ENCODE data around the gene UFC1.

UFC1 gene

DNA sequence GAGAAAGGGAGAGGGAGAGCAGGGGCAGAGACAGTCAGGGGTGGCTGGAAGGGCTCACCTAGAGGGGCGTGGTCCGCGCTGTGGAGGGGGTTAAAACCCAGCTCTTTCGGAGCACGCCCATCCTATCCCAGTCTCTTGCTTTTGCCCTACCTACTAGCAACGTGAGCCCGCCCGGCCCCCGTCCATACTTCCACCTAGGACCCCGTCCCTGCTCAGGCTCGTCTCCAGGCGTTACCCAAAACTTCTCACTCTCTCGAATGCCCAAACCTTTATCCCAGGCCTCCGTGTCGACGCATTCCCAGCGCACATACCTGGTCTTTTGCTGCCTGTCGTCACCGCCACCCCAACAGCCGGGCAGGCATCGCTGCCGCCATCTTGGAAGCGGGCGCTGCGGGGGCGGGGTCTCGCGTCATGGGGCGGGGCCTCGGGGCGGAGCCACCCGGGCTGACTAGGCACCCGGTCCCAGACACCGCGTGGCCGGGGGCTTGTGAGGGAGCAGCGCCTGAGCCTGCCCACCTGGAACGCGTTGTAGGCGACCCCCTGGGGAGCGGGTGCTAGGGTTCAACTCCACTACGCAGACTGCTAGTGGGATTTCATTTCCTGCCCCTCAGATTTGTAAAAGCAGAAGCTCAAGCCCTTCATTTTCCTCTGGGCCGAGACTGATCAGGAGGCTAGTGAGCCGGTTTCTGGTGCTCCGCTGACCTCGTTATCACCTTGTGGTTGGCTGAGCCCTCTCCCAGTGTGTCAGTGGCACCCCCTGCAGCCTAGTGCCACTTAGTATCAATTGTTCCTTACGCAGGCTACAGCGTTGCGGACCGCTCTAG, 23.5 kb downstream of the UFC1 start, which contains the start of gene B4GALT3:
TSS of gene B4GALT3 (minus strand) at position 396 of the 824 bp plus-strand sequence. CDS start 1,447 bp downstream, outside the sequence.
- no peaks in the 10 kb centered on the region for H3K9me3 Mint-ChIP-seq
- H3K27me3 Mint-ChIP-seq, result no peaks in the 10 kb centered on the region
- peak; percentile 84 for ATAC-seq (replicated peaks; ENCODE audit: extremely low read depth, poor library complexity, severe bottlenecking)
- peak; percentile 88 to 95 for DNase-seq (ENCODE audit: low spot score in 2 of 2)
- H3K4me1 Mint-ChIP-seq, result peaks cover 82% of the 10 kb centered on the region
- peaks cover 42% of the 10 kb centered on the region for H3K36me3 Mint-ChIP-seq (ENCODE audit: insufficient read depth)
- peak within 1 kb of the TSS; percentile 97 for H3K4me3 Mint-ChIP-seq
- H3K27ac Mint-ChIP-seq (ENCODE audit: low read depth), result peak within 1 kb of the TSS; percentile 97

DNA sequence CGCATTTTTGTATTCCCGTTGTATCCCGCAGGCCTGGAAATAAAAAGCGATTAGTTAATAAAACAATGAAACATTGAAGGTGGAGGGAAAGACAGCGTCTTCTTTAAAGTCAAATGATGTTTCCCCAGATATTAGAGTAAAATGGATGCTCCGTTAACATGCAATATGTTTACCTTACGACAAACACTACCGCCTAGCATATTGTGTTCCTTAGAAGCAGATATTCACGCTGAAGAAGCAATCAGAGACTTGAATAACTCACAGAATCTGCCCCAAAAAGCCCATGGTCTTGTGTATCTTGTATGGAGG, 24.1 kb downstream of the UFC1 start:
- H3K27me3 Mint-ChIP-seq, result no peaks in the 10 kb centered on the region
- H3K4me3 Mint-ChIP-seq, result peak overlapping the region; percentile 97
- ATAC-seq (replicated peaks; ENCODE audit: extremely low read depth, poor library complexity, severe bottlenecking) (no peak), DNase-seq (ENCODE audit: low spot score in 2 of 2) (no peak)
- H3K36me3 Mint-ChIP-seq (ENCODE audit: insufficient read depth), result peaks cover 37% of the 10 kb centered on the region
- peak overlapping the region; percentile 97 for H3K27ac Mint-ChIP-seq (ENCODE audit: low read depth)
- no peaks in the 10 kb centered on the region for H3K9me3 Mint-ChIP-seq
- H3K4me1 Mint-ChIP-seq, result peaks cover 80% of the 10 kb centered on the region

DNA sequence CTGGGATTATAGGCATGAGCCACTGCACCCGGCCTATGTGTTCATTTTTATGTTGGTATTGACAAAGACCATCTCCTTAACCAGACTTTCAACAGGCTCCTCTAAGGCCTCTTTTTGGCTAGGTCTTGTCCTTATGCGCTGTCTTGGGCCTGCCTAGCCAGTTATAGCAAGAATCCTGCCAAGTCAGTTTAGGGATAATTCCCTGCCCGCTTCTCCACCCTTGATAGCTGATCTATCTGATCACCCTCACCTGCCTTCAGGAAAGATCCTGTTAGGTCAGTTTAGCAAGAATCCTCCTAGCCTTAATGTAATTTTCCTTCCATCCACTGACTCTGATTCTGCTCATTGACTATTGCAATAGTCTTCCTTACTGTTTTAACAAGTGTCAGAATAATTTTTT, 25.9 kb downstream of the UFC1 start:
- H3K36me3 Mint-ChIP-seq (ENCODE audit: insufficient read depth), result peaks cover 25% of the 10 kb centered on the region
- peaks cover 82% of the 10 kb centered on the region for H3K4me1 Mint-ChIP-seq
- H3K27ac Mint-ChIP-seq (ENCODE audit: low read depth), result peak overlapping the region; percentile 95
- H3K4me3 Mint-ChIP-seq, result no peak overlapping the region
- ATAC-seq (replicated peaks; ENCODE audit: extremely low read depth, poor library complexity, severe bottlenecking) (no peak), DNase-seq (ENCODE audit: low spot score in 2 of 2) (no peak)
- no peaks in the 10 kb centered on the region for H3K27me3 Mint-ChIP-seq
- H3K9me3 Mint-ChIP-seq, result no peaks in the 10 kb centered on the region

DNA sequence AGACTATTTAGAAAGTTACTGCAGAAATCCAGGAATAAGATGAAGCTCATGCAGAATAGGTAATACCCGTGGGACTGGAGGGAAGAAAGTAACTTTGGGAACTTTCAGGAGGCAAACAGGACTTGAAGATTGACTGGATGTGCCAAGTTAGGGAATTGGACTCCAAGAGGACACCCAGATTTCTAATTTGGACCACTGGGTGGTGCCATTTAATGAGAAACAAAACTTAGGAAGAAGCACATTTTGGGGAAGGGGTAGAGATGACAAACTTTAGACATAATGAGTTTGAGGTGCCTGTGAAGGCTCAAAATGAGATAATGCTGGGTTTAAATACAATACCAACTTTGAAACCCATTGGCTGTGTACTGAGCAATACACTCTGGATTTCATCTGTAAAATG, 26.9 kb downstream of the UFC1 start:
- ATAC-seq (replicated peaks; ENCODE audit: extremely low read depth, poor library complexity, severe bottlenecking) (no peak), DNase-seq (ENCODE audit: low spot score in 2 of 2) (no peak)
- Mint-ChIP-seq H3K27me3 (no peaks in the 10 kb centered on the region), H3K4me3 (peak overlapping the region; percentile 58), H3K27ac (ENCODE audit: low read depth) (peak overlapping the region; percentile 95), H3K36me3 (ENCODE audit: insufficient read depth) (peaks cover 26% of the 10 kb centered on the region), H3K4me1 (peaks cover 81% of the 10 kb centered on the region), H3K9me3 (no peaks in the 10 kb centered on the region)

DNA sequence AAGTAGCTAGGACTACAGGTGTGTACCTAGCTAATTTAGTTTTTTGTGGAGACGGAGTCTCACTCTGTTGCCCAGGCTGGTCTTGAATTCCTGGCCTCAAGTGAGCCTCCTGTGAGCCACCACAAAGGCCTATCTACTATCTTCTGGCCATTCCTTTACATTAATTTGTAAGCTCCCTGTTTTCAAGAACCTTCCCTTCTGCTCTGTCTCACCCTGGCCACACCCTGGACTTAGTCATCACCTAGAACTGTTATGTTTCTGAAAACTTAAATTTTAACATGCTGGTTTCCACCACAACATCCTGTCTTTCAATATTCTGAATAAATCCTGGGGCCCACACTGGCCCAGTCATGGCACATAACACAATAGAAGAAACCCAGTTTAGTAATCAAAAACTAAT, 28.4 kb downstream of the UFC1 start:
- Mint-ChIP-seq H3K27me3 (no peaks in the 10 kb centered on the region), H3K36me3 (ENCODE audit: insufficient read depth) (peaks cover 20% of the 10 kb centered on the region), H3K4me1 (peaks cover 81% of the 10 kb centered on the region), H3K27ac (ENCODE audit: low read depth) (peak overlapping the region; percentile 95), H3K4me3 (peak overlapping the region; percentile 86), H3K9me3 (no peaks in the 10 kb centered on the region)
- peak; percentile 56 for ATAC-seq (replicated peaks; ENCODE audit: extremely low read depth, poor library complexity, severe bottlenecking)
- peak in 1 of 2 donors; percentile 43 for DNase-seq (ENCODE audit: low spot score in 2 of 2)

DNA sequence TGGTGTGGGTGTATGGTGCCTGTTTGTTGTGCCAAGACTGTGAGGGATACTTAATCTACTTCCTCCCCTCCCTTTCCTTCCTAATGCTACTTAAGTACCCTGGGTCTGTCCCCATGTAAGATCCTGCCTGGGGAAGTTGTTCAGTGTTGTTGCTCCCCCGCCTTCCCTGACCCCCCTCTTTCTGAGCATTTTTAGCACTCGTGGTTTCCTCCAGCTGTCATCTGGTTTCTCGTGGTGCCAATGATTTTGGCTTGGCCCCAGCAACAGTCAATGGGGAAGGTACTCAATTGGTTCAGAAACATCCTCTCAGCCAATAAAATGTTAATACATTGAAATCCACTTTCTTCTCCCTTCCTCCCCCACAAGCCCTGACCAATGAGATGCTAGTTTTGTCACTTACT, 31.5 kb downstream of the UFC1 start:
- peaks cover 83% of the 10 kb centered on the region for H3K4me1 Mint-ChIP-seq
- H3K4me3 Mint-ChIP-seq, result peak overlapping the region; percentile 86
- peaks cover 10% of the 10 kb centered on the region for H3K36me3 Mint-ChIP-seq (ENCODE audit: insufficient read depth)
- no peaks in the 10 kb centered on the region for H3K9me3 Mint-ChIP-seq
- H3K27me3 Mint-ChIP-seq, result no peaks in the 10 kb centered on the region
- ATAC-seq (replicated peaks; ENCODE audit: extremely low read depth, poor library complexity, severe bottlenecking) (peak; percentile 83), DNase-seq (ENCODE audit: low spot score in 2 of 2) (peak; percentile 47 to 77)
- H3K27ac Mint-ChIP-seq (ENCODE audit: low read depth), result peak overlapping the region; percentile 69

DNA sequence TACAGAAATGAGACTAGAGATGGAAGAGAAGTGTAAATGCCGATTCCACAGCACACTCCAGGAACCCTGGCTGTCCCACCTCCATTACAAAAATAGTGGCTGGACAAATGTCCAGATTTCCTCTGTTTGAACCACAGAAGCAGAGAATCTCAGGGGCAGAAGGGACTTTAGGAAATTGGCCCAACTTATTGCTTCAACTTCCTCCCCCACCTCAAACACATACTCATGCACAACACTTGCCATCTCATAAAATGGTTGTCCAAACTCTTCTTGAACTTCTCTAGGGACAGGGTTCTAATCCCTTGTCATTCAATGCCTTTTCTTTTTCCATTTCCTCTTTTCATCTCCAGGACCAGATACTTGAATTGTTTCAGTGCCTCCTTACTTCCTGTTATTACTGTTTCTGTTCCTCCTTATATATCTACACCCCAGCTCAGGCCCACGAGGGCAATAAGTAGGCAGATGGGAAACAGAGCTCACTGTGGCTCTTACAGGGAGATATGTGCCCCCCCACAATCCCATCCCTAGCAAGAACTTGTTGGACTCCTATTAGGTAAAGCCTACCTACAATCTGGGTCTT, 32.0 kb downstream of the UFC1 start:
- H3K36me3 Mint-ChIP-seq (ENCODE audit: insufficient read depth), result peaks cover 11% of the 10 kb centered on the region
- DNase-seq (ENCODE audit: low spot score in 2 of 2), result no peak
- ATAC-seq (replicated peaks; ENCODE audit: extremely low read depth, poor library complexity, severe bottlenecking), result peak; percentile 5
- H3K27ac Mint-ChIP-seq (ENCODE audit: low read depth), result peak overlapping the region; percentile 69
- H3K4me3 Mint-ChIP-seq, result peak overlapping the region; percentile 86
- no peaks in the 10 kb centered on the region for H3K27me3 Mint-ChIP-seq
- H3K4me1 Mint-ChIP-seq, result peaks cover 78% of the 10 kb centered on the region
- no peaks in the 10 kb centered on the region for H3K9me3 Mint-ChIP-seq

DNA sequence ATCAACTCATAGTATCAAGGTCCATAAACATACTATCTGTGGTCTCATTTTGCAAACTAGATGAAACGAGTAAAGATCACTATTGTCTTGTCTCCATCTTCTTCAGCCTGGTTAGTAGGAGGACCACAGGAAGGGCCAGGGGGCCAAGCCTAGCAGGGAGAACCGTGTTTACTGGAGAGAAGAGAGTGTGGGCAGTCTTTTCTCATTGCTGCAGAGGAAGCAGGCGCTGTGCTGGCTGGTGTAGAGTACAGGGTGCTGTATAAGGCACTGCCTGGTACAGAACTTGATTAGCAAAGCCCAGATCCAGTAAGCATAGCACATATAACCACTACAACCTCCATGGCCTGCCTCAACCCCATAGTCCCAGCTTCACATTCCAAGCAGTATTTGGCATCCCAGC, 33.5 kb downstream of the UFC1 start:
- no peaks in the 10 kb centered on the region for H3K9me3 Mint-ChIP-seq
- H3K4me3 Mint-ChIP-seq, result peak overlapping the region; percentile 19
- H3K36me3 Mint-ChIP-seq (ENCODE audit: insufficient read depth), result peaks cover 11% of the 10 kb centered on the region
- peaks cover 71% of the 10 kb centered on the region for H3K4me1 Mint-ChIP-seq
- H3K27me3 Mint-ChIP-seq, result no peaks in the 10 kb centered on the region
- ATAC-seq (replicated peaks; ENCODE audit: extremely low read depth, poor library complexity, severe bottlenecking), result no peak
- DNase-seq (ENCODE audit: low spot score in 2 of 2), result no peak
- peak overlapping the region; percentile 69 for H3K27ac Mint-ChIP-seq (ENCODE audit: low read depth)

DNA sequence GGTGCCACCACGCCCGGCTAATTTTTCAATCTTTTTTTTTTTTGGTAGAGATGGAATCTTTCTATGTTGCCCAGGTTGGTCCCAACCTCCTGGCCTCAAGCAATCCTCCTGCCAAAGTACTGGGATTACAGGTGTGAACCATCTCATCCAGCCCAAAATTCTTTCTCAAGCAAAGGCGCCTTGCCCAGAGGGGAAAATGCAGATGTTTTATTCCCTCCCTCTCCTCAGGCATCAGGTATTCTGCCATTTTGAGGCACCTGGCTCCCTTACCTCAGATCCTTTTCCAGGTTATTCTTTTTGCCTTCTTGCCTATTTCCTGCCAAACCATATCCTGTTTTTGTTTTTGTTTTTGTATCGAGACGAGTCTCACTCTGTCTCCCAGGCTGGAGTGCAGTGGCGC, 34.6 kb downstream of the UFC1 start:
- Mint-ChIP-seq H3K36me3 (ENCODE audit: insufficient read depth) (peaks cover 9% of the 10 kb centered on the region), H3K9me3 (no peaks in the 10 kb centered on the region), H3K27ac (ENCODE audit: low read depth) (peak overlapping the region; percentile 59), H3K4me3 (no peak overlapping the region), H3K27me3 (no peaks in the 10 kb centered on the region), H3K4me1 (peaks cover 70% of the 10 kb centered on the region)
- no peak for DNase-seq (ENCODE audit: low spot score in 2 of 2)
- no peak for ATAC-seq (replicated peaks; ENCODE audit: extremely low read depth, poor library complexity, severe bottlenecking)

DNA sequence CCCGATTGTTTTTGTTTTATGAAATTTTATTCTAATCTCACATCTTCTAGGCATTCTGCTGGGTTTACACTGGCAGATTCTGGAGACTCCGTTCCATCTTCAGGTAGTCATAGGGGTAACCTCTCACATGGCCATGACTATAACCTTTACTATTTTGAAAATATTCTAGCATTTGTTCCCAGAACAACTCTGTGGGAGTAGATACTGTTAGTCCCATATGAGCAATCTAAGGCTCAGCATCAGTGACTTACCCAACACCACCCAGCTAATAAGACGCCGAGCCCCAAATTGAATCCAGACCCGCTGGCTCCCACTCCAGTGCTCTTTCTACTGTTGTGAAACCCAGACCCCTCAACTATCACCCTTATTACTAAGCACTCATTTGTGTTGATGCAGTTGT, 35.3 kb downstream of the UFC1 start:
- Mint-ChIP-seq H3K27ac (ENCODE audit: low read depth) (peak overlapping the region; percentile 59), H3K27me3 (no peaks in the 10 kb centered on the region), H3K4me1 (peaks cover 64% of the 10 kb centered on the region), H3K4me3 (no peak overlapping the region), H3K9me3 (no peaks in the 10 kb centered on the region), H3K36me3 (ENCODE audit: insufficient read depth) (peaks cover 9% of the 10 kb centered on the region)
- no peak for DNase-seq (ENCODE audit: low spot score in 2 of 2)
- no peak for ATAC-seq (replicated peaks; ENCODE audit: extremely low read depth, poor library complexity, severe bottlenecking)

DNA sequence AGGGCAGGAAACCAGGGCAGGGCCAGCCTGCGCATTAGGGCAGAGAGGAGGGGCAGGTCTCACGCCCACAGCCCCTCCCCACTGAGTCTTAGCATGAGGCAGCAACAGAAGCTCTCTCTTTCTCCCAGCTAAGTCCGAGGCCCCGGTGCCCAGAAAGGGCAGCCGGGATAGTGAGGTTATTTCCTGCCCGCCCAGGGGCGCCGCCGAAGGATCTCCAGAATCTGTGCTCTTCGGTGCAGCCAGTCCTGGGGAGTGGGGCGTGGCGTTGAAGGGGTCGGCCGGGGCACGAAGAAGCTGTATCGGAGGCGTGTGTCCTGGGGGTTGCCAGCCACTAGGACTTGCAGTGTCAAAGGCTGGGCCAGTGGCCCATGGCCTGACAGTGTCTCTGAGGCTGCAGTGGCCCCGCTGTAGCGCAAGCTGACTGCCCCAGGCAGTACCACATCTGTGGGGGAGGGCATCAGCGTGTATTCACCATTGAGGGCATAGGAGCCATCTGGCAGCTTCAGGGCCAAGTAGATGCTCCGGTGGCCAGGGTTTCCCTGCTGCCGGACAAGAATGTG, 37.3 kb downstream of the UFC1 start:
- H3K4me1 Mint-ChIP-seq, result peaks cover 61% of the 10 kb centered on the region
- H3K4me3 Mint-ChIP-seq, result no peak overlapping the region
- H3K36me3 Mint-ChIP-seq (ENCODE audit: insufficient read depth), result peaks cover 3% of the 10 kb centered on the region
- DNase-seq (ENCODE audit: low spot score in 2 of 2) (no peak), ATAC-seq (replicated peaks; ENCODE audit: extremely low read depth, poor library complexity, severe bottlenecking) (no peak)
- no peak overlapping the region for H3K27ac Mint-ChIP-seq (ENCODE audit: low read depth)
- H3K27me3 Mint-ChIP-seq, result no peaks in the 10 kb centered on the region
- no peaks in the 10 kb centered on the region for H3K9me3 Mint-ChIP-seq

DNA sequence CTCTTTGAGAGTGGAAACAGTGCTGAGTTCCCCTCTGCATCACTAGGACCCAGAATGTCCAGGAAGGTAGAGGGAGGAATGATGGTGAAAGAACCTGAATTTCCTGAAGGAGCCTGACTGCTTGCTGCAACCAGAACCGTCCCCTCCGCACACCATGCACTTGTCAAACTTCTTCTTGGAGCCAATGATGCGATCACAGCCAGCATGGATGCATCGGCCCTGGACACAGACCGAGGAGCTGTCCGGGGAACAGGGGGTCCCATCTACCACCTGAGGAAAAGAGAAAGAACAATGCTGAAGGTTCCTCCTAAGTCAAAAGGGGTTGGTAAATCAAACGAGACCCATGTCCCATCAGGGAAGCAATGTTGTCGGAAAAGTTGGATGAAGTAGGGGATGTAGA, 38.2 kb downstream of the UFC1 start:
- DNase-seq (ENCODE audit: low spot score in 2 of 2) (no peak), ATAC-seq (replicated peaks; ENCODE audit: extremely low read depth, poor library complexity, severe bottlenecking) (no peak)
- Mint-ChIP-seq H3K27me3 (no peaks in the 10 kb centered on the region), H3K27ac (ENCODE audit: low read depth) (peak overlapping the region; percentile 94), H3K4me1 (peaks cover 55% of the 10 kb centered on the region), H3K4me3 (no peak overlapping the region), H3K9me3 (no peaks in the 10 kb centered on the region), H3K36me3 (ENCODE audit: insufficient read depth) (peaks cover 4% of the 10 kb centered on the region)

Measured in central memory CD8-positive, alpha-beta T cell (primary cell).